H9 (cell line): ENCODE results near the gene ADAT1. TPM values are rescaled to one million over a fixed set of nuclear protein-coding genes. Genes with fewer than 3 reads are reported as not detected.

Experiments used
- DNase-seq: peaks from one replicate; pipeline ENCODE4 v3.0.0-alpha.2; 2017
- H2AFZ ChIP-seq: one replicate; pipeline ENCODE4 v1.6.1; 2013; ENCODE audit warnings: mild to moderate bottlenecking, low read length, control low read depth, moderate library complexity
- H2AK5ac ChIP-seq: 2 replicates; pipeline ENCODE4 v1.6.1; 2013; ENCODE audit warnings: low read length, control low read depth, mixed read lengths; ENCODE audit not compliant: insufficient read length
- H2BK120ac ChIP-seq: one replicate; pipeline ENCODE4 v1.6.1; 2013; ENCODE audit warnings: low read depth, mild to moderate bottlenecking, low read length, control low read depth, inconsistent platforms; ENCODE audit not compliant: poor library complexity, severe bottlenecking
- H2BK12ac ChIP-seq: 2 replicates; pipeline ENCODE4 v1.6.1; 2013; ENCODE audit warnings: low read length, control low read depth, mixed read lengths, low read depth; ENCODE audit not compliant: insufficient read length
- H2BK15ac ChIP-seq: 2 replicates; pipeline ENCODE4 v1.6.1; 2013; ENCODE audit warnings: low read depth, low read length, control low read depth
- H2BK20ac ChIP-seq: one replicate; pipeline ENCODE4 v1.6.1; 2013; ENCODE audit warnings: low read depth, mild to moderate bottlenecking, low read length, control low read depth, inconsistent platforms; ENCODE audit not compliant: poor library complexity, severe bottlenecking
- H2BK5ac ChIP-seq: 2 replicates; pipeline ENCODE4 v1.6.1; 2013; ENCODE audit warnings: low read length, control low read depth, mixed read lengths; ENCODE audit not compliant: insufficient read length
- H3K14ac ChIP-seq: 2 replicates; pipeline ENCODE4 v1.6.1; 2013; ENCODE audit warnings: low read length, control low read depth; ENCODE audit not compliant: insufficient read depth
- H3K18ac ChIP-seq: 2 replicates; pipeline ENCODE4 v1.6.1; 2013; ENCODE audit warnings: low read depth, mild to moderate bottlenecking, mixed read lengths, low read length, control low read depth; ENCODE audit not compliant: insufficient read length
- H3K23ac ChIP-seq: 2 replicates; pipeline ENCODE4 v1.6.1; 2013; ENCODE audit warnings: low read length, control low read depth, mixed read lengths, low read depth; ENCODE audit not compliant: insufficient read length
- H3K23me2 ChIP-seq: 2 replicates; pipeline ENCODE4 v1.6.1; 2013; ENCODE audit warnings: low read depth, mild to moderate bottlenecking, mixed read lengths, low read length, control low read depth; ENCODE audit not compliant: insufficient read length, poor library complexity, severe bottlenecking
- H3K27ac ChIP-seq: 2 replicates; pipeline ENCODE4 v1.5.1; 2013; ENCODE audit warnings: low read length, control low read depth, mixed read lengths, low read depth; ENCODE audit not compliant: insufficient read length
- H3K27me3 ChIP-seq: 2 replicates; pipeline ENCODE4 v1.6.1; 2013; ENCODE audit warnings: low read length, control low read depth, inconsistent platforms; ENCODE audit not compliant: insufficient read depth
- H3K4ac ChIP-seq: 2 replicates; pipeline ENCODE4 v1.6.1; 2013; ENCODE audit warnings: low read depth, mild to moderate bottlenecking, control low read depth, inconsistent platforms, low read length, moderate library complexity
- H3K4me1 ChIP-seq: 2 replicates; pipeline ENCODE4 v1.6.1; 2013; ENCODE audit warnings: low read length, control low read depth, inconsistent platforms; ENCODE audit not compliant: insufficient read depth
- H3K4me2 ChIP-seq: 2 replicates; pipeline ENCODE4 v1.6.1; 2013; ENCODE audit warnings: low read length, control low read depth, mixed read lengths; ENCODE audit not compliant: insufficient read length, insufficient read depth
- H3K56ac ChIP-seq: 2 replicates; pipeline ENCODE4 v1.6.1; 2013; ENCODE audit warnings: low read depth, mild to moderate bottlenecking, mixed read lengths, low read length, control low read depth; ENCODE audit not compliant: insufficient read length
- H3K79me1 ChIP-seq: 2 replicates; pipeline ENCODE4 v1.6.1; 2013; ENCODE audit warnings: low read depth, mild to moderate bottlenecking, moderate library complexity, low read length, control low read depth, inconsistent platforms; ENCODE audit not compliant: insufficient read depth, poor library complexity, severe bottlenecking
- H3K79me2 ChIP-seq: 2 replicates; pipeline ENCODE4 v1.6.1; 2013; ENCODE audit warnings: low read length, control low read depth, inconsistent platforms; ENCODE audit not compliant: insufficient read depth
- H3K9ac ChIP-seq: 2 replicates; pipeline ENCODE4 v1.6.1; 2013; ENCODE audit warnings: low read length, control low read depth, mixed read lengths; ENCODE audit not compliant: insufficient read length; ENCODE audit errors: extremely low read depth
- H3K9me3 ChIP-seq: one replicate; pipeline ENCODE4 v1.6.1; 2013; ENCODE audit warnings: low read depth, low read length, inconsistent platforms; ENCODE audit not compliant: control insufficient read depth
- H3T11ph ChIP-seq: one replicate; pipeline ENCODE4 v1.6.1; 2013; ENCODE audit warnings: mild to moderate bottlenecking, low read length, control low read depth, inconsistent platforms
- H4K20me1 ChIP-seq: one replicate; pipeline ENCODE4 v1.6.1; 2013; ENCODE audit not compliant: control insufficient read depth, insufficient read length, insufficient read depth
- H4K5ac ChIP-seq: 2 replicates; pipeline ENCODE4 v1.6.1; 2013; ENCODE audit warnings: low read depth, mild to moderate bottlenecking, mixed read lengths, low read length, control low read depth; ENCODE audit not compliant: insufficient read length
- H4K8ac ChIP-seq: replicated peaks from 2 replicates; pipeline ENCODE4 v1.6.1; 2013; ENCODE audit warnings: low read length, control low read depth, mixed read lengths, low read depth; ENCODE audit not compliant: insufficient read length
- H4K91ac ChIP-seq: 2 replicates; pipeline ENCODE4 v1.6.1; 2013; ENCODE audit warnings: low read depth, mild to moderate bottlenecking, moderate library complexity, mixed read lengths, low read length, control low read depth; ENCODE audit not compliant: insufficient read length
- H3K27ac Mint-ChIP-seq, 3 experiments: 2 replicates in 2 of 3; 3 replicates in 1 of 3; pipeline ENCODE4 v1.8.0; 2020 to 2021; ENCODE audit warnings: mixed read lengths in 3 of 3, mild to moderate bottlenecking in 1 of 3, moderate library complexity in 1 of 3
- H3K27me3 Mint-ChIP-seq: 2 replicates; pipeline ENCODE4 v1.8.0; 2021; ENCODE audit warnings: low read depth, mild to moderate bottlenecking, moderate library complexity, mixed read lengths
- H3K36me3 Mint-ChIP-seq, 3 experiments: 2 replicates in 2 of 3; 3 replicates in 1 of 3; pipeline ENCODE4 v1.8.0; 2020 to 2021; ENCODE audit warnings: low read depth in 3 of 3, mixed read lengths in 3 of 3; ENCODE audit not compliant: insufficient read depth in 1 of 3
- H3K4me1 Mint-ChIP-seq, 2 experiments: 2 replicates each; pipeline ENCODE4 v1.8.0; 2020; ENCODE audit warnings: mixed read lengths in 2 of 2
- H3K4me3 Mint-ChIP-seq, 2 experiments: 2 replicates in 1 of 2; 3 replicates in 1 of 2; pipeline ENCODE4 v1.8.0; 2020 to 2021; ENCODE audit warnings: mild to moderate bottlenecking in 2 of 2, mixed read lengths in 2 of 2, moderate library complexity in 1 of 2
- H3K9me3 Mint-ChIP-seq, 2 experiments: 2 replicates in 1 of 2; 3 replicates in 1 of 2; pipeline ENCODE4 v1.8.0; 2020; ENCODE audit warnings: mild to moderate bottlenecking in 2 of 2, mixed read lengths in 2 of 2, moderate library complexity in 1 of 2
- CTCF ChIP-seq: fragments of 200-600 bp; sonication (generic); conservative IDR thresholded peaks from 3 replicates; pipeline ENCODE4 v1.8.0; 2021; ENCODE audit warnings: antibody characterized with exemption, mild to moderate bottlenecking
- WGBS: extraction: QIAGEN DNeasy Blood & Tissue Kit; methylation state at CpG from one replicate; pipeline ENCODE4 v1.1.7; 2013; ENCODE audit warnings: missing lambda C conversion rate, low lambda C conversion rate, mixed read lengths; ENCODE audit not compliant: insufficient read length; ENCODE audit errors: extremely low coverage; 5-methylcytosine and 5-hydroxymethylcytosine counted together
- total RNA-seq: library from RNA; stranded (reverse); gene quantifications from 2 replicates; pipeline ENCODE4 v1.2.1, GENCODE V29; 2021

ADAT1 gene
- total RNA-seq, 1 experiment from 2014 or later: 54.2 TPM

- H3K79me2 ChIP-seq: peaks cover 38% of the 10 kb centered on the region
- H2BK120ac ChIP-seq: no peak within 1 kb of the TSS
- H2AFZ ChIP-seq: peak within 1 kb of the TSS; percentile 60
- Mint-ChIP-seq H3K27me3 (no peaks in the 10 kb centered on the region), H3K4me3 (peak within 1 kb of the TSS; percentile 95 to 98), H3K36me3 (peaks cover 19 to 33% (median 24%) of the 10 kb centered on the region in 3 experiments; a peak in 6 of 7 replicates), H3K4me1 (peaks cover 23 to 28% of the 10 kb centered on the region in 2 experiments), H3K9me3 (no peaks in the 10 kb centered on the region; a peak in 1 of 5 replicates), H3K27ac (peak within 1 kb of the TSS; percentile 98 to 99 (median 99))
- H3T11ph ChIP-seq: no peak within 1 kb of the TSS
- H3K18ac ChIP-seq: peak within 1 kb of the TSS; percentile 86
- no peak within 1 kb of the TSS for H2AK5ac ChIP-seq
- H3K23me2 ChIP-seq: peaks cover 4% of the 10 kb centered on the region
- H2BK15ac ChIP-seq: no peak within 1 kb of the TSS
- no peak within 1 kb of the TSS for H2BK12ac ChIP-seq
- H3K27ac ChIP-seq: peak within 1 kb of the TSS; percentile 32
- H3K9me3 ChIP-seq: no peaks in the 10 kb centered on the region
- DNase-seq: peak; percentile 95
- H3K9ac ChIP-seq: peak within 1 kb of the TSS; percentile 96
- peak within 1 kb of the TSS; percentile 85 for H3K14ac ChIP-seq
- no peak within 1 kb of the TSS for H3K56ac ChIP-seq
- H2BK20ac ChIP-seq: no peak within 1 kb of the TSS
- H3K27me3 ChIP-seq: no peaks in the 10 kb centered on the region
- H4K5ac ChIP-seq: no peak within 1 kb of the TSS
- no peak within 1 kb of the TSS for H4K91ac ChIP-seq
- no peaks in the 10 kb centered on the region for H3K79me1 ChIP-seq
- no peaks in the 10 kb centered on the region for H4K20me1 ChIP-seq
- no peaks in the 10 kb centered on the region for H3K4me1 ChIP-seq
- H3K4ac ChIP-seq: no peak within 1 kb of the TSS
- peak within 1 kb of the TSS; percentile 23 for H2BK5ac ChIP-seq
- peak within 1 kb of the TSS; percentile 99 for H3K4me2 ChIP-seq
- H4K8ac ChIP-seq: no peak within 1 kb of the TSS
- no peak within 1 kb of the TSS for H3K23ac ChIP-seq
- TF ChIP-seq CTCF: no peak
- WGBS: no CpG with 5 or more reads among the region's 76 CpGs
These were observed 24.6 kb upstream of the ADAT1 start, which contains the start of the genes KARS1 and TERF2IP for GRCh38 chr16:75647492-75648264. Gene KARS1, minus strand, starts transcription at chr16:75647665. Its CDS starts 26 bp downstream, at chr16:75647639. Gene TERF2IP, plus strand, starts transcription at chr16:75647773. Its CDS starts 110 bp downstream, at chr16:75647883.
